HG03045 (cell line): ENCODE data around the gene CERK.

Experiments
- ATAC-seq: cut with Tn5 transposase; IDR thresholded peaks from one replicate; pipeline ENCODE4 v1.9.1; 2021; ENCODE audit warnings: mild to moderate bottlenecking, moderate library complexity; ENCODE audit not compliant: unreplicated experiment

The CERK gene

GRCh38 chr22:46679706-46680269 lies 58.3 kb downstream of the CERK start:
- ATAC-seq, result no peak

- no peak for ATAC-seq
These were observed 59.0 kb downstream of the CERK start for GRCh38 chr22:46678785-46679700.

- ATAC-seq, result no peak
These were observed 59.9 kb downstream of the CERK start for GRCh38 chr22:46678003-46678657.

GRCh38 chr22:46677323-46678002 lies 60.6 kb downstream of the CERK start:
- ATAC-seq, result no peak

GRCh38 chr22:46676881-46677280 lies 61.2 kb downstream of the CERK start:
- no peak for ATAC-seq

- ATAC-seq, result no peak
These were observed 61.6 kb downstream of the CERK start for GRCh38 chr22:46676479-46676878.

- no peak for ATAC-seq
These were observed 62.1 kb downstream of the CERK start for GRCh38 chr22:46675938-46676337.

GRCh38 chr22:46675479-46675878 lies 62.6 kb downstream of the CERK start:
- no peak for ATAC-seq

GRCh38 chr22:46674906-46675305 lies 63.1 kb downstream of the CERK start:
- no peak for ATAC-seq

GRCh38 chr22:46674367-46674781 lies 63.7 kb downstream of the CERK start:
- no peak for ATAC-seq

GRCh38 chr22:46673662-46674236 lies 64.3 kb downstream of the CERK start:
- ATAC-seq, result no peak

GRCh38 chr22:46673205-46673604 lies 64.8 kb downstream of the CERK start:
- ATAC-seq, result no peak

- ATAC-seq, result no peak
These were observed 65.3 kb downstream of the CERK start for GRCh38 chr22:46672731-46673130.

- ATAC-seq, result no peak
These were observed 66.1 kb downstream of the CERK start for GRCh38 chr22:46671824-46672432.

GRCh38 chr22:46669201-46669600 lies 68.9 kb downstream of the CERK start:
- ATAC-seq, result no peak

GRCh38 chr22:46668116-46668515 lies 69.9 kb downstream of the CERK start:
- no peak for ATAC-seq

- no peak for ATAC-seq
These were observed 70.8 kb downstream of the CERK start for GRCh38 chr22:46667245-46667623.

GRCh38 chr22:46666577-46667244 lies 71.3 kb downstream of the CERK start:
- no peak for ATAC-seq

- no peak for ATAC-seq
These were observed 72.2 kb downstream of the CERK start for GRCh38 chr22:46665751-46666280.
